Right lobe of liver (tissue), 4 donors: ENCODE data around the gene MCAT.

Experiments
- POLR2A ChIP-seq: fragments of 450-650 bp; IDR thresholded peaks from one replicate; pipeline ENCODE4 v1.6.1; 2017; ENCODE audit warnings: antibody characterized with exemption, mild to moderate bottlenecking
- TF ChIP-seq, protein P1 (sequence below), 4 donors: fragments of 200-600 bp in 3 of 4; fragments of 450-650 bp in 1 of 4; IDR thresholded peaks; one replicate each; pipeline versions ENCODE4 v1.5.1 to v1.8.0; 2016 to 2022; ENCODE audit warnings: antibody characterized with exemption in 4 of 4, mild to moderate bottlenecking in 2 of 4
- donor health status: DM: no; HTN: no; CAD: no.
- donor health status: DM: no; HTN: no; CAD: no.
- donor health status: DM: no; HTN: yes; CAD: no.

DNA sequence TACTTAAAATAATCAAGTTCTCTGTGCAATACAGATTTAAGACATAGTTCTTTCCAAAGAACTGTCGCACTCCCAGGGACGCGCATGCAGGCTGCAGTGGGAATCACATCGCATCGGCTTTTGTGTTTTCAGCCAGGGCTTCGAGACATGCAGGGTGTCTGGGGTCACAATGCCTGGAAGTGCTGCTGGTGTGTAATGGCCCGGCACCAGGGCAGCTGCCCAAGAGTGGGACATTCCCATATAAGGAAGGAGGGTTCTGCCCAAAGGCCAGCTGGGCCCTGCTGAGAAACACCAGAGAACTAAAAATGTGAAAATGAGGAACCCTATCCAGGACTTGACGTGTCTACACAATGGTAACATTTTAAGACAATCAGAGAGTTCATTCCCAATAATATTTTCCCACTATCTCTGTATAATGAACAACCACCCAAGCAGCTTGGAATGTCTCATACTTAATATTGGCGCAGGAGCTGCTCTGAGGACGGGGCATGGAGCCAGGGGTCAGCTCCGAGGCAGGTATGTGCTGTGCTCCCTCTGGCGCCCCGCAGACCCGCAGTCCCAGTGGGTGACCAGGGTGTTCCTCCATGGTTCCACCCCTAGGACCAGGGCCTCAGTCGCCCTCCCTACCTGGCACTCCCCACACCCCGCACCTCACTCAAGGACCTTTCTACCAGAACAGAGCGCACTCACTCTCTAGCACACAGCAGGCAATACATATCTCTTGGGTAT is 11.3 kb downstream of the MCAT start:
- TF ChIP-seq, protein P1, sequence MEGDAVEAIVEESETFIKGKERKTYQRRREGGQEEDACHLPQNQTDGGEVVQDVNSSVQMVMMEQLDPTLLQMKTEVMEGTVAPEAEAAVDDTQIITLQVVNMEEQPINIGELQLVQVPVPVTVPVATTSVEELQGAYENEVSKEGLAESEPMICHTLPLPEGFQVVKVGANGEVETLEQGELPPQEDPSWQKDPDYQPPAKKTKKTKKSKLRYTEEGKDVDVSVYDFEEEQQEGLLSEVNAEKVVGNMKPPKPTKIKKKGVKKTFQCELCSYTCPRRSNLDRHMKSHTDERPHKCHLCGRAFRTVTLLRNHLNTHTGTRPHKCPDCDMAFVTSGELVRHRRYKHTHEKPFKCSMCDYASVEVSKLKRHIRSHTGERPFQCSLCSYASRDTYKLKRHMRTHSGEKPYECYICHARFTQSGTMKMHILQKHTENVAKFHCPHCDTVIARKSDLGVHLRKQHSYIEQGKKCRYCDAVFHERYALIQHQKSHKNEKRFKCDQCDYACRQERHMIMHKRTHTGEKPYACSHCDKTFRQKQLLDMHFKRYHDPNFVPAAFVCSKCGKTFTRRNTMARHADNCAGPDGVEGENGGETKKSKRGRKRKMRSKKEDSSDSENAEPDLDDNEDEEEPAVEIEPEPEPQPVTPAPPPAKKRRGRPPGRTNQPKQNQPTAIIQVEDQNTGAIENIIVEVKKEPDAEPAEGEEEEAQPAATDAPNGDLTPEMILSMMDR (IDR thresholded peaks at IDR 0.05), result no peak
- TF ChIP-seq POLR2A, result no peak
